NCI-H2196 (cell line): ENCODE measurements around the gene ZNF30.
"Not testable (repeated sequence)": the region's sequence is repeated elsewhere in the genome, so short reads cannot be mapped to it uniquely, and the experiment has no call there.

Experiments used
- DNase-seq: peaks from one replicate; lab custom pipeline; 2025; ENCODE audit not compliant: unreplicated experiment; lab: John Stamatoyannopoulos, UW

ZNF30 gene

DNA sequence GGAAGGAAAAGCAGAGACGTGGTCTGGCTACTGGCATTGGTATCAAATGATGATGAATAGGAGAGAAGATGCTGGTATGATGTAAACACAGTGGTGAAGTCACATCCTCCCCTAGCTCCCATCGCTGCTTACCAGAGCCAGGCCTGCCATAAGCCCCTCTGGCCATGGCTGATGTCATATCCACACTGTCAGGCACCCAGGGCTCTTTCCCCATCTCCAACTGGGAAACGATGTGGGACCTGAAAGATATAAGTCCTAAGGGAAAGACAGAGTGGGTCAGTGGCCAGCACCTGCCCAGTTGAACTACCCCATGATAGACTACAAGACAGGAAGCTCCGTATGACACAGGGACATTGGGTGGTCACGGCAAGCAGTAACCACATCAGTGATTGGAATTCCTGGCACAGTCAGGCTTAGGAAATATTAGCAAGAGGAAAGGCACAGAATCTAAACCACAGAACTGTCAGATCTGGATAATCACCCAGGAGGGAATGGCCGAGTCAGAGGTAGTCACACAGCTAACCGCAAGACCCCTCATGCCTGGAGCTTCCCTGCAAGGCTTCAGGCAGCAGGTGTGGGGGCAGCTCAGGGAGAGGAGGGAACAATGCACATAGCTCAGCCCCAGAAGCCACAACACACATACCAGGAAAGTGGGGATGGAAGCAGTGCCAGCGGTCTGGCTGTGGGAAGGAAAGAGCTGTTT is 33.6 kb downstream of the ZNF30 start:
- no peak for DNase-seq

DNA sequence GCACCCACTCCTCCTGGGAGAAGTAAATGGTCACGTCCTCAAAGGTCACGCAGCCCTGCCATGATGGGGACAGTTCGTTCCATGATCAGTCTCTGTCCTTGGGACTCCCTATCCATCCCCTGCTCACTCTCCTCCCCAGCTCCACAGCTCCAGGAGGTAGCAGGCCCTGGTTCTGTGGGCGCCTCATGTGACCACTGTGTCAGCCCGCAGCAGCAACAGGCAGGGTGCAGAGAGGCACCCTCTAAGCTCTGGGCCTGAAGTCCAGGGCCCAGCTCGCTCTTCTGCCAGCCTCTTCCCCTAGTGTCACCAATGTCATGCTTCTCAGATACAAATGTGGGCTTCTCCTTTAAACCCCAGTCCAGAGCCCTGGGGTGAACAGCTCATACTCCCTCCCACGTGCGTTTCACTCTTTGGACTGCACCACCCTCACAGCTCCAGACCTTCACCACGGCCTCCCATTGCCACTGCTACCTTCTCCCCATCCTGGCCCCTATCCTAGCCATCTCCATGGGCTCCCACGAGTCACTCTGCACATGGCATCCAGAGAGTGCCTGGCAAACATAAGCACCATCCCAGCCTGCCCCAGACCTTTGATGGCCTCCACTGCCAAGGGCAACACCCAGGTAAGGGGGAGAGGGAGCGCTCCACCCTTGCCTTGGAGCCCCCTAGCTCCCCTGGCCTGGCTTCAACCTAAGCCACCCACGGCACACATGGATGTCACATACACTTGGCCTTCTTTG is 34.4 kb downstream of the ZNF30 start:
- DNase-seq: no peak

DNA sequence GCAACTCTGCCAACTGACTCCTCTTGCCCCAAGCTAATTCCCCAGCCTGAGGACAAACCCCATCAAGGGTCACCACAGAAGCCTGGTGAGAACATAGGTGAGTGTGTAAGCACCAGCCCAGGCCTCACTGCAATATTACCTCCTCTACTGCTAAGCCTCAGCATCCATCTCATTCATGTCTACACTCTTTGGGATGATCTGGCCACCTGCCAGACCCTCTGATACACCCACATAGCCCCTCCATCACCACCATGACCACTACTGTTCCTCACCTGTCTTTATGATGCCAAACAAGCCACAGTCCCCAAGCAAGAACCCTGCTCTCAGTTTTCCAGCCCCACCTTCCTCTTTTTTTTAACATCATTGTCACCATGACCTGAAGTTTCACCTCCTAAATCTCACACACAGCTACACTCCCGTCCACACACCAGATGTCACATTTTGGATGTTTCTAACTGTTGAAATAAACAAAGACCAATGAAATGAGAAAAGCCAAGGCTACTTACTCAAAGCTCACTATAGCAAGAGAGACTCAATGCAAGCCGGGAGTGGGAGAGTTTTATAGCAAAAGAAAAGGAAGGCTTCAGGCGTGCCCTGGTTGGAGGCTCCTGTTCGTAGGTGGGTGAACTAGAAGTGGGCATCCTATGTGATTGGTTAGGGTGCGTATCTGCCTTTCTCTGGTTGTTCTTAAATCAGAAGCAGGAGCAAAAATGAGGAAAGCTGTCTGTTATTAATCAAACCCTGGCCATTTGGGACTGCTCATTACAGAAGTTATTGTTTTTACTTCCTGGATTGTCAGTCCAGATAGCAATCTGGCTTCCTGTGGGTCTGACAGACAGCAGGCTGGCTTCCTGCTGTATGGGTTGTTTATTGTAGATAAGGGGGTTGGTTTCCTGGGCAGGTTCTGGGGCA is 35.3 kb downstream of the ZNF30 start:
- DNase-seq: no peak

DNA sequence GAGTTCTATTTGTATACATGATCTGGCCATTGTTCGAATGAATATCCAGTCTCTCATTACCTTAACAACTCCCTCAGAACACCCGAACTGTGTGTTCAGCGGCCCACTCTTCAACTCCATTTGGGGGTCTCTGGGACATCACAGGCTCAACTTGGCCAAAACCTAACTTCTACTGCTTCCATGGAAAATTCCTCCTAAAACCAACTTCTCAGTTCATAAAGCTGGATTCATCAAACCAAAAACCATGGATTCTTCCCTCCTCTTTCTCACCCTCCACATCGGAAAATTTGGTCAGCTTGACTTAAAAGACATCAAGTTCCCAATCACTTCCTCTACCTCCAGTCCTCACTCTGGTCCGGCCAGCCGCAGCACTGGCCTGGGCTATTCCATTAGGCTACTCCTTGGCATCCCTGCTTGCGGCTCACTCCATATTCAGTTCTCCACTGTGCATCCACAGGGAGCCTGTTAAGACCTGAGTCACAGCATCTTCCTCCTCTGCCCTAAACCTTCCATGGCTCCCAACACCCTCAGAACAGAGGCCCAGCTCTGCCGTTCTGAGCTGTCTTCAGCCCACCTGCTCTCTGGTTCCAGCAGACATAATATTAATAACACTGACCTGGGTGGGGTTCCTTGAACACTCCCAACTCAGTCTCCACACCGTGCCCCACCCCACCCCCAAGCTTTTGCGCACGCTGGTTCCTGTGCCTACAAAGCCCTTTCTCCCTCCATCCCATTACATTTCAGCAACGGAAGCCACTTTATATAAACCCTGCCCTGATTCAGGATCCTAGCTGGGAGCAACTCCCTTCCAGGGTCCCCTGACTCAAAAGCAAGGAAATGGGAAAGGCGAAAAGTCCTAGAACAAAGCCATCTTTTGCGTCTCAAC is 36.2 kb downstream of the ZNF30 start:
- DNase-seq: no peak

DNA sequence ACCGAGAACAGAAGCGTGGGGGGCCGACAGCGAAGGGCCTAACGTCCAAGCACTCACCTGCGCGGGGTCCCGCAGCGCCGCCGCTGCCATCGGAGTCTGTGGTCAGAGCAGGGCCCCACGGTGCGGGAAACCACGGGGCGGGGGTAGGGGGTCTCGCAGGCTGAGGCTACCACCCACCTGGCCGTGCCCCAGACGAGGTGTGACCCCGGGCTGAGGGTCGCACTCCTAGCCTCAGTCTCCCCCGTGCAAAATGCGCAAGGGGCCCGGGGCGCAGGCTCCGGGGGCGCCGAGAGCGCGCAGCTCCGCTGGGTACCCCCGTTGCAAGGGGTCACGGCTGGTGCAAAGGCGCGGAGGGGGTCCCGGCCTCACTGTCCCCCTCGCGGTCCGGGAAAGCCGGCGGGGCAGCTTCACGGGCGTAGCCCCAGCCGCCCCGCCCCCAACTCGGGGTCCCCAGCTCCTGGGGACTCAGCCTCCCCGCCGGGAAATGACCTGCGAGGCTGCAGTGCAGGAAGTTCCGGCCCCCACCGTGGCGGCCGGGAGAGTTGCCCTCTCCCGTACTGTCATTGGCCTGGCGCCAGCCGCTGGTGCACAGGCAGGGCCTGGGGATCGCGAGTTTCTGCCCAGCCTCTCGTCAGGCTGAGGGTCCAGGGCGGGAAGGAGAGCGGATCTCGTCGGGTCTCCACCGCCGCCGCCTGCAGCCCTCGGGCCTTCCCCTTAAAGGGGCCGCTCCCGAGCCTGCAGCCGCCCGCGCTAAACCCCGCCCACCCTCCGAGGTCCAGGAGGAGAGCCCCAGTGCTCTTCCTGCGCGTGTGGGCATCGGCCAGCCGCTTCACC is 37.1 kb downstream of the ZNF30 start, which contains the start of gene ZNF792:
ZNF792 (minus strand) TSS at position 657 of the 834 bp plus-strand sequence; CDS start at position 90, 567 bp downstream.
- DNase-seq: peak; percentile 64

DNA sequence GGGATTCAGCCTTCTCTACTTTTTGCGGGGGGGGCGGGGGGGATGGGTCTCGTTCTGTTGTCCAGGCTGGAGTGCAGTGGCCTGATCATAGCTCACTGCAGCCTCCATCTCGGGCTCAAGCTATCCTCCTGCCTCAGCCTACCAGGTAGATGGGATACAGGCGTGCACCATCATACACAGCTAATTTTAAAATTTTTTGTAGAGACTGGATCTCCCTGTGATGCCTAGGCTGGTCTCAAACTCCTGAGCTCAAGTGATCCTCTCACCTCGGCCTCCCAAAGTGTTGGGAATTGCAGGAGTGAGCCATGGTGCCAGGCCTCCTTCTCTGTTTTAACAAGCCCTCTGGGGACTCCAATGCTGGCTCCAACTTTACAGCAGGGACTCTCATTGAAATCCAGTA is 37.9 kb downstream of the ZNF30 start:
- no peak for DNase-seq

DNA sequence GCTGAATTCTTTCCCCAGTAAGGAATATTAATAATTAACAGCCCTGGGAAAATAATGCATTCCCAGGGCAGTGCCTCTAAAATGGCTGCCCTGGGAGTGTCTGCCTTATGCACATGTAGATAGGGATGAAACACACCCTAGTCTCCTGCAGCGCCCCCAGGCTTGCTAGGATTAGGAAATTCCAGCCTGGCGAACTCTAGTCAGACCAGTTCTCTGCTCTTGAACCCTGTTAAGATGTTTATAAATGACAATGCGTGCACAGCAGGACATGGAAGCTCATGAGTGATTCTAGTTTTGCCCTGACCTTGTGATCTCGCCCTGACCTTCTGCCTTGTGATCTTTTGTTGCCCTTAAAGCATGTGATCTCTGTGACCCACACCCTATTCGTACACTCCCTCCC is 38.8 kb downstream of the ZNF30 start:
- DNase-seq: not testable (repeated sequence)

DNA sequence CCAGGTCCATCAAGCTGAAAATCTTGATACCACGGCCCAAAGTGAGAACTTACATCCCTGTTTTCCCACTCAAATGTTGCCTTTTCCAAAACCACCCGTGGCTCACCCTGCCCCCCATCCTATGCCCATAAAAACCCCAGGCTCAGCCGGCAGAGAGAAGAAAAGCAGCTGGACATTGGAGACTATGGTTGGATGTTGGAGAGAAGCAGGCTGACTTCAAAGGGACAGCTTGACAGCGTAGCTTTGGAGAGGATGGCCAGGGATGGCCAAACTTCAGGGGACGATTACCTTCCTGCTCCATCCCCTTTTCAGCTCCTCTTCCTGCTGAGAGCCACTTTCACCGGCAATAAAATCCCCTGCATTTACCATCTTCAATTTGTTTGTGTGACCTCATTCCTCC is 40.8 kb downstream of the ZNF30 start:
- DNase-seq: no peak

DNA sequence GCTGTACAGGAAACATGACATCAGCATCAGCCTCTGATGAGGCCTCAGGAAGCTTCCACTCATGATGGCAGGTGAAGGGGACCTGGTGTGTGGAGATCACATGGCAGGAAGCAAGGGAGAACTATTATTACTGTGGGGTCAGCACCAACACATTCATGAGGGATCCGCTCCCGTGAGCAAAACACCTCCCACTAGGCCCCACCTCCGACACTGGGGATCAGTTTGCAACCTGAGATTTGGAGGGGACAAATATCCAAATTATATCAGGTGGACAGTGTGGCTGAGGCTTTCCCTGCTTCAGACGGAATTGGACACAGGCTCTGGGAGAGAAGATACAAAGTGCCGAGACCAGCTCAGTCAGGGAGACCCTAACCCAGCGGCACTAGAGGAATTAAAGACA is 43.0 kb downstream of the ZNF30 start:
- DNase-seq: no peak

DNA sequence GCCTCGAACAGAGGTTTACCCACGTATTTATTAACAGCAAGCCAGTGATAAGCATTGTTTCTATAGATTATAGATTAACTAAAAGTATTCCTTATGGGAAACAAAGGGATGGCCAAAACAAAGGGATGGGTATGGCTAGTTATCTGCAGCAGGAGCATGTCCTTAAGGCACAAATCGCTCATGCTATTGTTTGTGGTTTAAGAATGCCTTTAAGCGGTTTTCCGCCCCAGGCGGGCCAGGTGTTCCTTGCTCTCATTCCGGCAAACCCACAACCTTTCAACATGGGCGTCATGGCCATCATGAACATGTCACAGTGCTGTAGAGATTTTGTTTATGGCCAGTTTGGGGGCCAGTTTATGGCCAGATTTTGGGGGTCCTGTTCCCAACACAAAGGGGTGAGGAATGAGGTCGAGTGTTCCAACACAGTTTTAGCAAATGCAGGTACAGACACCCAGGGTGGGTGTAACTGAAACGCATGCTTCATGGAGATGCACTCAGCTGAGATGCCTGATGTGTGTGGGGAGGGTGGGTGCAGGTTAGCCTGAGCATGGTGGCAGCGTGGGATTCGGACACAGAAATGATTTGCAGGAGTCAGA is 43.6 kb downstream of the ZNF30 start:
- not testable (repeated sequence) for DNase-seq

DNA sequence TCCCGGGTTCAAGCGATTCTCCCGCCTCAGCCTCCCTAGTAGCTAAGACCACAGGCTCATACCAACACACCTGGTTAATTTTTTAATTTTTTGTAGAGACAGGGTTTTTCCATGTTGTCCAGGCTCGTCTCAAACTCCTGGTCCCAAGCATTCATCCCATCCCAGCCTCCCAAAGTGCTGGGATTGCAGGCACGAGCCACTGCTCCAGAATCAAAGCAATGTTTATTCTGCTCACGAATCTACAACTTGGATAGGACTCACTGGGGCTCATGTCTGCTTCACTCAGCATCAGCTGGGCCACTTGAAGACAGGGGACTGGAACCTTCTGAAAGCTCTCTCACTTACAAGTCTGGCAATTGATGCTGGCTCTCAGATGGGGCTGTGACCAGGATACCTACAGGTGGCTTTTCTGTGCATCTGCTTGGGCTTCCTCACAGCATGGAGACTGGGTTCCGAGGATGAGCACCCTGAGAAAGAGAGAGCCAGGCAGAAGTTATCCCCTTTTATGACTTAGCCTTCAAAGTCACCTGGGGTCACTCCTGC is 45.5 kb downstream of the ZNF30 start:
- no peak for DNase-seq

DNA sequence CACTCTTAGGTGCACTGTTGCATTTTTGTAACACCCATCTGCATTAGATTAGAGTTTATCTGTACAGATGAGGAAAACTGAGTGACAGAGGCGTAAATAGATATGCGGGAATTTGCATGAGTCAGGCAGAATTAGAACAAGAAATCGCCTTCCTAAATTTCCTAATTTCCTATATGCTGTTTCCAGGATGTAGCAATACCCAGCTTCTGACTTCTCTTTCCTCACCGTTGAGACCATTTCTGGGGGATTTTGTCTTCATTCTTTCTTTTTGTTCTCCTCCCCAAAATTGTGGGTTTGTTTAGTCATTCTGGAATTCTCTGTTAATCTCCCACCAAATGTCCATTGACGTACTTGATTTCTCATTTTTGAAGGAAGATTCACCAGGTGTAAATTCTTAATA is 47.9 kb downstream of the ZNF30 start:
- no peak for DNase-seq

DNA sequence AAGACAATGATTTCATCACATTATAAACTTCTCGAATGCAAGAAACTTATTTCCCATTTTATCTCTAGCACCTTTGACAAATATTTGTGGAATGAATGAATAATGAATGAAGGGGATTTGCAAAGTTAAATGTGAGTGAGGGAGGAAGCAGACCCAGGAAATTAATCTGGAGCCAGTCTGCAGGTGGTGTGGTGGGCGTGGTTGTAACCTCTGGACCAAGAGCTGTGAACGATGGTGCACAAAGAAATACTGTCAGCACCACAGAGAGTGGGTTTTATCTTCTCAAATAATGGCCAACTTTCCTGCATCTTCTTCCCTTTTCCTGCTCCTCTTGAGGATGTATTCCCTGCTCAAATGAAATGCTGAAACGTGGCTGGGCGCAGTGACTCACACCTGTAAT is 48.4 kb downstream of the ZNF30 start:
- no peak for DNase-seq

DNA sequence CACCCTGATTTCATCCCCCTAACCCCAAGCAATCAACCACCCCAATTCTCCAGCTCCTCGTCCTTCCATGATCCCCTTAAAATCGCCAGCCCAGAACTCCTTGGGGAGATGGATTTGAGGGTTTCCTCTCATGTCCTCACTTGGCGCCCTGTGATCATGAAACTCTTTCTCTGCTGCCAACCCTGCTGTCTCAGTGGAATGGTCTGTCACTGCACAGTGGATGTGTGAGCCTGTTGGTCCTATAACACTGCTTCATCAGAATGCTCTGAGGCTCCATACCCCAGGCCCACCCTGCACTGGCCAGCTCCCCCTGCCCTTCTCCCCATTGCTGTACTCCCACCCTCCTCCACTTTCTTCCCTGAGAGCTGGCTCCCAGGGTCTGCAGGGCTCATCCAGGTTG is 49.9 kb downstream of the ZNF30 start:
- no peak for DNase-seq

DNA sequence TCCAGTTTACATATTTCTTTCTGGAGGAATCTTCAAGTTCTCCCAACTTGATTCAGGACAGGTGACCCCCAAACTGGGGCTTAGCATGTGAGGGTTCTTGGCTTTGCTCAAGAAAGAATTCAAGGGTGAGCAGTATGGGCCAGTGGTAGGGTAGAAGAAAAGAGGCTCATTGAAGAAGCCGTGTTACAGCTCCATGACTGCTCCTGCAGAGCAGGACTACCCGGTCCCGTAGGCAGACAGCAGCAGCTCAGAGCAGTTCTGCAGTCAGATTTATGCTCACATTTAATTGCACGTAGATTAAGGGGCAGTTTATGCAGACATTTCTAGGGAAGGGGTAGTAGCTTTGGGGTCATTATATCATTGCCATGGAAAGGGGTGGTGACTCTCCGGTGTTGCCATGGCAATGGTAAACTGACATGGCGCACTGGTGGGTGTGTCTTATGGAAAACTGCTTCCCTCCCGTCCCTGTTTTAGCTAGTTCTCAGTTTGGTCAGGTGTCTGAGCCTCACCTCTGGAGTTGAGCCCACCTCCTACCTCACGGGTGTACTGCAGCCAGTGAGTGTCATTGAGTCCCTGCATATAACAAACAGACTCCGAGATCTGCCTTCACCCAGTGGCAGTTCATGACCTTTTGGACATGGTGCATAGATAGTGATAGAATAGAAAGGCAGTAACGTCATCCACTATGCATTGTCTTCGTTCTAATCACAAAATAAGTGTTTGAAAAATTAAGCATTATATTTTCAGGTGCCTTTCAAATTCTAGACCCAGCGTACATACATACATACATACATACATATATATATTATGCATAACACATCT is 53.3 kb downstream of the ZNF30 start:
- no peak for DNase-seq

DNA sequence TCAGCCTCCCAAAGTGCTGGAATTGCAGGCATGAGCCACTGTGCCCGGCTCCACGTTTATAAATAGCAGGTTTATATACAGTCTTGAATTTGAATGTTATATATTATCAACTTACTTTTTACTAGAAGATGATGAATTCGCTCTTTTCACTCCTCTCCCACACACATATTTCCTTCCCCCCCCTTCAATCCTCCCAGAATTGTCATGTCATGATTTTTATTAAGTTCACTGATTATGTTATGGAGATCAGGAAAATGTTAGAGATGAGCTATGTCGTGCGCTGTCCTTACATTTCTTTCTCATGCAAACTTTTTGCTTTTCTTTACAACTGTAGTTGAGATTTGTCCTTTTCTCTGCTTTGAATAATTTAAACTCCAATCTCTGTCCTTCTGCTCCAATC is 55.6 kb downstream of the ZNF30 start:
- DNase-seq: no peak

DNA sequence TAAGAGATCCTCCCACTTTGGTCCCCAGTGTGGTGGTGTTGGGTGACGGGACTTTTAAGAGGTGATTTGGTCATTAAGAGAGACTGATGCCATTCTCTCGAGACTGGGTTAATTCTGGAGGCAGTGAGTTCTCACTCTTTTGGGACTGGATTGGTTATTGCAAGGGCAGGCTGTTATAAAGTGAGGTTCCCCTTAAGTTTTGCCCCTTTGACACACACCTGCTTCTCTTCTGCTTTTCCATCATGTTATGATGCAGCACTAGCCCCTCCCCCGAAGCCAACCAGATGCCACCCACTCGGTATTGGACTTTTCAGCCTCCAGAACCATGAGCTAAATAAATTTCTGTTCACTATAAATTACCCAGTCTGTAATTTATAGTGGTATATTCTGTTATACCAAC is 57.1 kb downstream of the ZNF30 start:
- no peak for DNase-seq

DNA sequence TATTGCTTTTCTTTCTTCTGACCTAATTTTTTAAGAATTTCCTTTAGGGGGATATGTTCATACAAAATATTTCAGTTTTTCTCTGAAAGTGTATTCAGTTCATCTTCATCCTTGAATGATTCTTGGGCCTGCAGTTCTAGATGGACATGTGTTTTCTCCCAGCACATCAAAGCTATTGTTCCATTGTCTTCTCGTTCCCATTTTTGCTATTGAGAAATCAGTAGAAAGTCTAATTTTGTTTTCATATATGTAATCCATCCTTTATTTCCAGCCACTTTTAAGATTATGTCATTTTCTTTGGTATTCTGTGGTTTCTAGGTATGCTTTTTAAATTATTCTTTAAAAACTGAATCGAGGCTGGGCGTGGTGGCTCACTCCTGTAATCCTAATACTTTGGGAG is 57.6 kb downstream of the ZNF30 start:
- DNase-seq: no peak
